Renal cortical epithelial cell (primary cell): Measurements from ENCODE around the gene FBXL7. TPM values are rescaled to one million over a fixed set of nuclear protein-coding genes. Genes with fewer than 3 reads are reported as not detected.

Experiments
- DNase-seq: peaks from one replicate; pipeline ENCODE4 v3.0.0-alpha.2; 2011; ENCODE audit warnings: low read depth
- total RNA-seq: library from RNA; depleted of rRNA; stranded (reverse); fragments of >200 nt; gene quantifications from 2 replicates; pipeline ENCODE4 v1.2.3, GENCODE V29; 2014

FBXL7 gene
- total RNA-seq, 1 donor from 2014 or later = 1.7 TPM

DNA sequence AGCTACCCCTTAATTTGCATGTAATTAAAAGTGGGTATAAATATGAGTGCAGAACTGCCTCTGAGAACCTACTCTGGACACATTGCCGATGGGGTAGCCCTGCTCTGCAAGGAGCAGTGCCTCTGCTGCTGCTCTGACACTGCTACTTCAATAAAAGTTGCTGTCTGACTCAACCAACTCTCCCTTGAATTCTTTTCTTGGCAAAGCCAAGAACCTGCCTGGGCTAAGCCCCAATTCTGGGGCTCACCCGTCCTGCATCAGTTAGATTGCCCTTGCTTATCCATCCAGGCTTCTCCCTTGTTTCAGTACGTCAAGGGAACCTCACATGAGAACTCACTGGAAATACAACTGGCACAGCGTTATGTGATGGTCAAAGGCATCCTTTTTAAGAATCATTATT lies 44.1 kb downstream of the FBXL7 start:
- DNase-seq = no peak

- DNase-seq = no peak
These were observed 45.1 kb downstream of the FBXL7 start for GRCh38 chr5:15545082-15545481.

DNA sequence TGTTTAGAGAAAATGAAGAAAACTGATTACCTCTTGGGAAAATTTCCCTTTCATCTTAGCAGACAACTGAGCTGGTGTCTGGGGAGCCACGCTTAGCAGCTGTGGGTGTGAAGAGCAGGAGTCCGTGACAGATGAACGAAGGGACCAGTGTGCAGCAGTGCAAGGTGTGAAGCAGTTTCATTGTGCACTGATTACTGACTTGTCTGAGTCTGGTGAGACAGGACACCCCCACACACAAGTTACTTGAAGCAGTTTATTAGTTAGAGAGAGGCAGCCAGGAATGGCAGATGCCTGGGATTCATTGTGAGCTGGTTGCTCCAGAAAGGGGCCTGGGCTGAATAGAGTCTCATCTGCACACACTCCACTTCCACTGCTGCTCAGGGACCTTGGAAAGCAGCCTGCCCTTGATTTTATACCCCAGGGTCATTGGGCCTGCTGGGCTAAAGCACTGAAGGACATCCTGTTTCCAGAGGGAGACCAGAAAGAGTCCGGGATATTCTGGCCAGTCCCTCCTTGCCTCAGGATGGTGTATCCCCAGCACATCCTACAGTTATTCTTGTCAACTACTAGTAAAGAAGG lies 47.4 kb downstream of the FBXL7 start:
- DNase-seq = no peak

DNA sequence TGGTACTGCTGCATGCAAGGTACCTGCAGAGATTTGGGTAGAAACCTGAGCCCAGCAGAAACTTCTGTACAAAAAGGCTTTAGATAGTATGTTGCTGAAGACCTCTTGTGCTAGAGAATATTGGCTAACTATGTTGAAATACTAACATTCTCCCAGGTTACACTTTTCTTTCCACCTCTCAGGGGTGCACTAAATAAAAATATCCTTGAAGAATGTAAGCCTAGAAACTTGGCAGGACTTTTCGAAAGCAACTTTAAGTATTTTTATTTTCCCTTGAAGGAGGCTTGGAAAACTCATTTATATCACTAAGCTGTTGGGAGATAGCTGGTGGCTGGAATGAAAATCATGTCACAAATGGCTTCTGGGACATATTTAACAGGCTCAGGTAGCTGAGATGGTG lies 50.0 kb downstream of the FBXL7 start:
- no peak for DNase-seq

DNA sequence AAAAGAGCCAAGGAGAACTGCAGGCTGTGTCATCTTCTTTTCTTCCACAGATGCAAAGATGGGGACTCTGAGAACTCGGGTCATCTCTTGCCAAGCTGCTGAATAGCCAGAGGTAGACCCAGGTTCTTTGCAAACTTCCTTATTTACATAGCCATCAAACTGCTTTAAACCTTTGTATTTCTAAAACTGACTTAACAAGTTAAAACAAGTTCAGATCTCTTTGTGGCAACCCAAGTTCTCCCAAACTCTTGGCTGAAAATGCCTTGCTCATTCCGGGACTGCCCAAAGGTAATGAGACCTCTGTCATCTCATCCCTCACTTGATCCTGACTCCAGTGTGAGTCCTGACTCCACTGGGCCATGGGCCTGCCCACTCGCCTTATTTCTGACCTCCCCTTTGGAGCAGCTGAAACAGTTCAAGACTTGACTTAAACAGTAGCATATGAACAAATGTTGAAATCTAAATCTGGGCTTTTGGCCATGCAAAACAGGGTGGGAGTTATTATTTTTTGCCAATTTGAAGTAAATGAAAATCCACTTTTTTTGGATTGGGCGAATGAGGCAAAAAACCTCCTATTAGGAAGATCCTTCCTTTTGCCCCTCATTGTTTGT lies 50.6 kb downstream of the FBXL7 start:
- DNase-seq = no peak

DNA sequence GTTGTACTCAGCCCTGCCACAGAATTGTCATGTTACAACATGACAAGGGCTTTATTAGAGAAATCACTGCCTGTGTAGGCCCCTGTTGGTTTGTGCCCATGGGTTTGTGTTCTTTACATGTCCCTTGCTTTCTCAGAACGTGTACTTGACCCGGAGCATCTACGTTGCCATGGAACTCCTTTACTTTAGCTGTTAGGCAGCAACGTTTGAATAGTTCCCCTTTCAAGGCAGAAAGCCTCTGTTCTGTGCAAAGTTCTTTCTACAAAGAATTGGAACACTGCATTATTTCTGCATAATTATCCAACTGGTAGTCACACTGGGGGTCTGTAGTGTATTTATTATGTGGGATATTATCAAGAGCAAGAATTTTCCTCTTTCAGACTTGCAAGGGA lies 51.1 kb downstream of the FBXL7 start:
- DNase-seq = no peak

DNA sequence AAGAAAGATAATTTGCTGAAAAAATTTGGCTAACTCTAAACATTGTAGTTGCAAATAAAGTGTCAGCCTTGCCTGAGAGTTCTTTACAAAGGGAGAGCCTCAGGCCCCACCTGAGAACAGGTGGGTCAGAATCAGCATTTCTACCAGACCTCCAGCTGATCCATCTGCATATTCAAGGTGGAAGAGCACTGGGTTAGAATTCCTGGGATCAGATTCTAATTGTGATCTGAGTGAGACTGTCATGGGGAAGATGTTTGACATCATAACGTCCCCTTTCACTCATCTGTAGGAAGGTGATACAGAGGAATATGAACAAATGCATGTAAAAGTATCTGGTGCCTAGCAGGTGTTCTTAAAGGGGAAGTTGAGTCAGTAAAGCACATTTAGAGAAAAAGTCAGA lies 54.6 kb downstream of the FBXL7 start:
- no peak for DNase-seq

DNA sequence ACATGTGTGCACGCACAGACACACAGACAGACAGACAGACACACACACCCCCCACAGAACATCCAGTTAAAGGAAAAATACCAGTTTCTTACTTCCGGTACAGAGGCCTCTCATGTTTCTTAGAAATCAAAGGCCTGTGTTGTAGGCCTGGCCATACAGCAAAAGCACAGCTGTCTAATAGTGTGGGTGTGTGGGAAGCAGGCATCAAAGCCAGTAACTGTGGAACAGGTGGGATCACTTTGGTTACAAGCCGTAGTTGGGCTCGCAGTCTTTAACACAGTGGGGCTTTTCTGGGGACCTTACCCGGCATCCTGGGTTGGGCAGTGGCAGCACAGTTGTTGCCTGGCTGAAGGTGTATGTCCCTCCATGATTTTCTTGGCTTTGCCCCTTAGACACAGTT lies 55.2 kb downstream of the FBXL7 start:
- no peak for DNase-seq

GRCh38 chr5:15558240-15558639 lies 58.3 kb downstream of the FBXL7 start:
- no peak for DNase-seq

- no peak for DNase-seq
These were observed 58.7 kb downstream of the FBXL7 start for GRCh38 chr5:15558681-15559080.

DNA sequence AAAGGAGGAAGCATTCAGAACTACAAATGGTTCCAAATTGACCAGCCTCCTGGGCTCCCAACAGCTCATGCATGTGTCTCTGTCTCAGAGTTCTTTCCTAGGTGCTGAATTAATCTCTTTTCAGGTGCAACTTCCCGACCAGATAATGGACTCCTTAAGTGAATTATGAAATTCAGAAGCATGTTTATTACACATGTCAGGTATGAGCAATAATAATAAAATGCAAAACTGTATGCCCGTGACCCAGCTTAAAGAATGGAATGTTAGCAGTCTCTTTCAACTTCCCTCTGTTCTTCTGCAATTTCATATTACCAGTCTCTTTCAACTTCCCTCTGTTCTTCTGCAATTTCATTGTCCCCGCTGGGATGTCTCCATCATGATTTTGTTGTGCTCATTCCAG lies 60.4 kb downstream of the FBXL7 start:
- no peak for DNase-seq

DNA sequence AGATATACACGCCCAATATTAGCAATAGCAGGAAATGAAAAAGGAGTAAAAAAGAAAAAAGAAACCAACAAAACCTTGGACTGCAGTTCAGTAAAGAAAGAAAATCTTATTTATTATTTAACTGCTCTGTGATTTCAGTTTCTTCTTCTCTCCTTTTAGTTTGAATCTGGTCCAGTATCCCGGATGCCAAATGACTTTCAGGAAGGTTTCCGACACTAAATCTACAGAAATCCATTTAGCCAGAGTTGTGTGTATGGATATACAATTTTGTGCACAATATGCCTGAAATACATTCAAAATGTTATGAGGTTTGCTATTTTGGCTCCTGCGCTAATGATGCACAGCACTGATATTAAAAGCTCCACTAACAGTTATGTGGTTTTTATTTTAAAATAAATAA lies 64.5 kb downstream of the FBXL7 start:
- DNase-seq = no peak

DNA sequence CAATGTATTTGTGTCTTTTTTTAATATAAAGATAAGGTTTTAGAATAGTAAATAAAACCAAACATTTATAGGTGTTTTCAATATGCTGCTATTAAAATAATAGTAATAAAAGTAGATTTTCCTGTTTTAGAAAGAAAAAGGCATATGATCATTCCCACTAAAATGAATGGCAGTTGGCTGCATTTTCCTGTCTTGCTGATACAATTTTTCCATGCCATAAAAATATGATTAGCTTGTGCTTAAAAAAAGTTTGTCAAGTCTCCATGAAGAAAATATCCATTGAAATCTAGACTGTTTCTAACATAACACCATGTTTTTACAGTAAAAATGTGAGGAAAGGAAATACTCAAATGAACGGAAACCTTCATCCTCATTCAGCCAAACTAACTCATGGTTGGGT lies 65.0 kb downstream of the FBXL7 start:
- DNase-seq = no peak

DNA sequence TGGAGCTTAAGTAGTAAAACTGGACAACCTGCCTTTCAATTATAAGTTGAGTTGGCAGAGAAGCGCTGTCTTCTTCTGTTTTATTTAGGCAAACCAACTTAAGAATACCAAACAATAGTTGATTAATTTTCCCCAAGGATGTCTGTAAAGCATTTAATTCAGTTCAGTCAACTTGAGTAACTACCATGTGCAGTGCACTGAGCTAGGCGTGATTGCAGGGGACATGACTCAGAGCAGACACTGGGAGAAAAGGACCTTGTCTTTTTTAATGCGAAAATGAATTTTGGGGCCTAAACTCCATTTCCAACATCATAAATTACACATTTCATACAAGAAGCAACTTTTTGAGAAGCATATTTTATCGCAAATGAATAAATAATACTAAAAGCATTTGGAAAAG lies 66.3 kb downstream of the FBXL7 start:
- no peak for DNase-seq

DNA sequence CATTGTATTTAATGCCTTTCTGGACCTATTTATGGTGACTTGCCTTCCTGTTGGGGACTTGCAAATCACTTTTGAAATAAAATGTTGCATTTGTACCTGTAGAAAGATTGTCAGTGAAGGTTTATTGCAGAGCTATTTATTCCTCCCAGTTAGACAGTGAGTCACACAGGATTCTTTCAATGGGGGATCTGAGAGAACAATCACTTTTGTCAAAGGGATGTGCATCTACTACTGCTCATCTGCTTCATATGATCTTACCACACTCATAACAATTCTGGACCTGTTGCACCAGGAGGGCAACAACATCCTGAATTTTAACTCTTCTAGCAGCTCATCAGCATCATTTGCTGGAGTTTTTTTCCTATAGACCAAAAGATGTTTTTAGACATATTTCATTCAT lies 66.8 kb downstream of the FBXL7 start:
- DNase-seq = no peak

DNA sequence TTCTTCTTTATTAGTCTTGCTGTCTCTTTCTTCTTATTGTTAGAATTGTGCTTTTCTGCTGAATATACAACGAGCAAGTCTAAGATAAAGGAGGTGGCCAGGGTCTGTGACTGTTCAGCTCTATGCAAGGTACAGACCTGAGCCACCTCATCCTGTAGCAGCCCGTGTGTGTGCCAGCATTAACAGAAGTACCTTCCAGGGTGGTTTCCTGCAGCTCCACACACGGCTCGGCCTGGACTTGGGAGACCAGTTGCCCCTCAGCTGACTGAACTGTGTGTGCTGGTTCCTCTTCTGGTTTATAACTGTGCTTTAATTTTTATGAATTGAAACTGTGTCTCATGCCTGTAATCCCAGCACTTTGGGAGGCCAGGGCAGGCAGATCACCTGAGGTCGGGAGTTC lies 70.5 kb downstream of the FBXL7 start:
- no peak for DNase-seq

DNA sequence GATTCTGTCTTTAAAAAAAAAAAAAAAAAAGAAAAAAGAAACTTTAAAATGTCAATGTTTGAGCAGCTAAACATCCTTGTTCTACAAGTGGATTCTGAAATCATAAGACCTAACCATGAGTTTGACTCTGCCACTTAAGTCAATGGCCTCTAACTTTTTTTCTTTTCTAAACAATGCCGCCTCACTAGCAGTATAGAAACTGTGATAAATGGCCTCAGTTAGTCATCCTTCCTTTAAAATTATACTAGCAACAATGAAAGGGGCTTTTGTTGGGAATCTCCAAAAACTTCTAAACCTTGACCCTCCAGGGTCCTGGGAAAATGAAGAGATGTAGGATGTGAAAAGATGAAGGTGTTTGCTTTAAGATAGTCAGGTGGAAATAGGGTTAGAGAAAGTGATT lies 71.1 kb downstream of the FBXL7 start:
- no peak for DNase-seq

GRCh38 chr5:15571618-15572017 lies 71.6 kb downstream of the FBXL7 start:
- DNase-seq = no peak

- no peak for DNase-seq
These were observed 73.6 kb downstream of the FBXL7 start for GRCh38 chr5:15573590-15573989.

- DNase-seq = no peak
These were observed 74.1 kb downstream of the FBXL7 start for GRCh38 chr5:15574128-15574527.

DNA sequence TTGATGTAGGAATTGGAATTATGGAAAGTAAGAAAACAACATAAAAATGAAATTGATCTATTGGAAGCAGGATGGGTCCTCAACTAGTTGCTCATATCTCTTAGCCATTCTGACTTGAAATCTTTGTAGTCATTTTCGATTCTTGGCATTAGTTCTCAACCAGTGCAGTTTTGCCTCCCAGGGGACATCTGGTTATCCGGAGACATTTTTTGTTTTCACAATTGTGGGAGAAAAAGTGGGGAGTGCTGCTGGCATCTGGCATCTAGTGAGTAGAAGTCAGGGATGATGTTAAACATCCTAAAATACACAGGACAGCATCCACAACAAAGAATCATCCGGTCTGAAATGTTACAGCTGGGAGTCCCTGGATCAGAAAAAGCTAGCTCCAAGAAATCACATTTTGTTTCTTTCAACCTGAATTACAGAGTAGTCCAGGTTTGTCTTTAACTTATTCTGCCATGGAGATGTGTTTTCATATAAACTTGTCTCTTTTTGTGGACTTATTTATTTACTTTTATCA lies 74.9 kb downstream of the FBXL7 start:
- DNase-seq = no peak

DNA sequence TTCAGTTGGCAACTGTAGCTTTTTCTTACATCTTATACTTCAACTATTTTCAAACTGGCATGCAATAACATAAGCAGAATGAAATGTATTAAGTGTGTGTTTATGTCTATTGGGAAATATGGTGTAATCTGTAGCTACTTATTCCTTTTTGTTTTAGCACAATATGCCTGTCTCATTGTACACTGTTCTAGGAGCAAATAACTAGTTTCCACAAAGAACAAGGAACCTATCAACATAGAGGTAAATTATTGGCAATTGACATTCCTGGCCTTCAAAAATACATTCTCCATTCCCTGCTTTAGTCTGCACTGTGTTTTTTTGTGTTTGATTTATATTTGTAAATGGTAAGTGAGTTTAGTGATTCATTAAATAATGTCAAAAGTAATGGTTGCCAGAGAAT lies 75.7 kb downstream of the FBXL7 start:
- no peak for DNase-seq

GRCh38 chr5:15577132-15577531 lies 77.2 kb downstream of the FBXL7 start:
- no peak for DNase-seq

GRCh38 chr5:15577831-15578230 lies 77.9 kb downstream of the FBXL7 start:
- DNase-seq = no peak
